DMS53 treated with DMSO at 0.1 percent for 48 hours (cell line): Measurements from ENCODE around the gene GSTO1.
"Not testable (repeated sequence)": the region's sequence is repeated elsewhere in the genome, so short reads cannot be mapped to it uniquely, and the experiment has no call there.

Source experiments
- DNase-seq: peaks from one replicate; lab custom pipeline; 2025; ENCODE audit not compliant: unreplicated experiment; lab: John Stamatoyannopoulos, UW

The GSTO1 gene

DNA sequence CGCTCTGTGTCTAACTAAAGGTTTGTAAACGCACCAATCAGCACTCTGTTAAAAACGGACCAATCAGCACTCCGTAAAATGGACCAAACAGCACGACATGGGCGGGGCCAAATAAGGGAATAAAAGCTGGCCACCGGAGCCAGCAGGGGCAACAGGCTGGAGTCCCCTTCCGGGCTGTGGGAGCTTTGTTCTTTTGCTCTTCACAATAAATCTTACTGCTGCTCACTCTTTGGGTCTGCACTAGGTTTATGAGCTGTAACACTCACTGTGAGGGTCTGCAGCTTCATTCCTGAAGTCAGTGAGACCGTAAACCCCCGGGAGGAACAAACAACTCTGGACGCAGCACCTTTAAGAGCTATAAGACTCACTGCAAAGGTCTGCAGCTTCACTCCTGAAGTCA is 5.8 kb upstream of the GSTO1 start:
- DNase-seq: not testable (repeated sequence)

DNA sequence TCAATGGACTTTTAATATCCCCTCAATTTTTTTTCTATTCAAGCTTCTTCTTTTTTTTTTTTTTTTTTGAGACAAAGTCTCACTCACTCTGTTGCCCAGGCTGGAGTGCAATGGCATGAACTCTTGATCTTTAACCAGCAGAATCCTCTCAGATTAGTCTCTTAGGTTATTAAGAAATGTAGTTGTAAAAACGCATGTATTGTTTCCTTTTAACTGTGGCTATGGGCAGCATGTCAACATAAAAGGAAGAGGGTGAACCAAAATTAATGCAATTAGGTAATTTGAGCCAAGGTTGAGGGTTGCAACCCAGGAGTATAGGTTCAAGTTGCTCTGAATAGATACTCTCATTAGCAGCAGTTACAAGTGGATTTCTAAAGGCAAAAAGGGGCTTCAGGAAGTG is 4.3 kb upstream of the GSTO1 start:
- DNase-seq: no peak

GRCh38 chr10:104251443-104251842 is 3.2 kb upstream of the GSTO1 start:
- no peak for DNase-seq

- DNase-seq: no peak
These were observed 2.3 kb upstream of the GSTO1 start for GRCh38 chr10:104252368-104252767.

DNA sequence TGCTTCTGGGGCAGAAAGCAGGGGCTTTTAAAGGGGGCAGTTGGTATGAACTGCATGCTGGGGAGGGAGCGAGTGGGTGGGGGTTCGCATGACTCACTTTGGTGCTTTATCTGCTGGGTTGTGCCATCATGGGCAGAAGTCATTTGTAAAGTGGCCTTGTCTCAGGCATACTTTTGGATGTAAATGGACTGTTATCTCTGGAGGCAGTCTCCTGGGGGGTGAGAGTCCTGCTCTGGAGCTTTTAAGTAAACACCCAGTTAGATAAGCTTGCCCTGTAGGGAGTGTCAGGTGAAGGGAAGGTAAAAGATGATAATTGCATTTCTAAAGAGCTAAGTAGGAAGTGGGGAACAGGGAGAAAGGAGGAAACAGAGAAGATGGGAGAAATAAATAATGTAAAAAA is 1.6 kb upstream of the GSTO1 start:
- no peak for DNase-seq

DNA sequence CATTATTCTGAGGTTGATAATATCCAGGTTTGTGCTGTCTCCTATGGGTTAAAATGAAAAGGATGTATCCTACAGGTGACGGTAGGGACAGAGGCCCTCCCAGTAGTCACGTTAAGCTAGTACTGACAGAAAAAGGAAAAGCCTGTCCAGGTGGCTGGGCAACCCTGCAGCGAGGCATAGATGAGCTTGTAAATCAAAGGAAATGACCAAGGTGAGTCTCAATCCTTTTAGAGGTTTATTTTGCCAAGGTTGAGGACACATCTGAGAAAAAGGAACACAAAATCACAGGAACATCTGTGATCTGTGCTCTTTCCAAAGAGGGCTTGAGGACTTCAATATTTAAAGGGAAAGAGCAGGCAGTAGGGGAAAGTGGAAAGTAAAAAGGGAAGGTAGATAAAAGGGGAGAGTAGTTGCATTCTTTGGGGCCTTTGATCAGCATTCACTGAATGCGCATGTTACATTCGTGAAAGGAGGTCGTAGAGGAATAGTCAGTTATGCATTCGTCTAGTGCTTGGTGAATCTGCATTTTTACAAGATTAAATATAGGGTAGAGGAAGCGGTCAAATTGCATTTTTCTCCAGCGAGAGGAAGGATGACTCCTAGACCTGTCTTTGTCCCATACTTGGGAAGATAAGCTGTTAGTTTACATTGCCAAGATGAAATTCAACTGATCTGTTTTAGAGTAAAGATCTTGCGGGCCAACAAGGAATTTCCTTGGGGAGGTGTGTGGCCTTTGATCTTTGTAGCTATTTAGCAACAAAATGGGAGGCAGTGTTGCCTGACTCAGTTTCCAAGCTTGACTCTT is 884 bp upstream of the GSTO1 start:
- DNase-seq: no peak

- peak; percentile 58 for DNase-seq
These were observed 754 bp downstream of the GSTO1 start for GRCh38 chr10:104255311-104255981.

- peak; percentile 31 for DNase-seq
These were observed 1.8 kb downstream of the GSTO1 start for GRCh38 chr10:104256335-104256961.

GRCh38 chr10:104257235-104257634 is 2.5 kb downstream of the GSTO1 start:
- no peak for DNase-seq

DNA sequence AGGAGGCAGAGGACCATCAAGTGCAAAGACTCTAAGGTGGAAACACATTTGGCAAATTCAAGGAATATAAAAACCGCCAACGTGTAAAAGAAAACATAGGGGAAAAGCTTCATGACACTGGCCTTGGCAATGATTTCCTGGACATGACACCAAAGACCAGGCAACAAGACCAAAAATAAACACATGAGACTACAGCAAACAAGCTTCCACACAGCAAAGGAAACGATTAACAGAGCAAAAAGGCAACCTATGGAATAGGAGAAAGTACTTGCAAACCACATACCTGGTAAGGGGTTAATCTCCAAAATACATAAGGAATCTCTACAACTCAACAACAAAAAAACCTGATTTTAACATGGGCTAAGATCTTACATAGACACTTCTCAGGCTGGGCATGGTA is 3.5 kb downstream of the GSTO1 start:
- no peak for DNase-seq

- DNase-seq: no peak
These were observed 4.8 kb downstream of the GSTO1 start for GRCh38 chr10:104259456-104259855.

GRCh38 chr10:104259999-104260774 is 5.5 kb downstream of the GSTO1 start:
- no peak for DNase-seq

- no peak for DNase-seq
These were observed 6.1 kb downstream of the GSTO1 start for GRCh38 chr10:104260775-104261115.

GRCh38 chr10:104262055-104262454 is 7.4 kb downstream of the GSTO1 start:
- no peak for DNase-seq

DNA sequence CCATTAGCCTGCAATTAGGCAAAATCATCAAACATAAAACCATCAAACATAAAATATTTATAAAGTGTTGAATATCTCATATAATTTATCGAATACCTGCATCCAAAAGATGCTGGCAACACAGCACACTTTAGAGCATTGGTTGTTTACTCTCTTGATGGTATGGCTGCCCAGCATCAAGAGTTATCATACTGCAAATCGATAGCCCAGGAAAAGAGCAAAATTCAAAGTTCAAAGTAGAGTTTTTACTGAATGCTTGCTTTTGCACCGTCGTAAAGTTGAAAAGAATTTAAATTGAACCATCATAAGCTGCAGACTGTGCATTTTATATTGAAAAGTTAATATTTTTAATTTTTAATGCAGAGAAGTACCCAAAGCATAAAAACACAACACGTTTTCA is 10.1 kb downstream of the GSTO1 start:
- DNase-seq: no peak

DNA sequence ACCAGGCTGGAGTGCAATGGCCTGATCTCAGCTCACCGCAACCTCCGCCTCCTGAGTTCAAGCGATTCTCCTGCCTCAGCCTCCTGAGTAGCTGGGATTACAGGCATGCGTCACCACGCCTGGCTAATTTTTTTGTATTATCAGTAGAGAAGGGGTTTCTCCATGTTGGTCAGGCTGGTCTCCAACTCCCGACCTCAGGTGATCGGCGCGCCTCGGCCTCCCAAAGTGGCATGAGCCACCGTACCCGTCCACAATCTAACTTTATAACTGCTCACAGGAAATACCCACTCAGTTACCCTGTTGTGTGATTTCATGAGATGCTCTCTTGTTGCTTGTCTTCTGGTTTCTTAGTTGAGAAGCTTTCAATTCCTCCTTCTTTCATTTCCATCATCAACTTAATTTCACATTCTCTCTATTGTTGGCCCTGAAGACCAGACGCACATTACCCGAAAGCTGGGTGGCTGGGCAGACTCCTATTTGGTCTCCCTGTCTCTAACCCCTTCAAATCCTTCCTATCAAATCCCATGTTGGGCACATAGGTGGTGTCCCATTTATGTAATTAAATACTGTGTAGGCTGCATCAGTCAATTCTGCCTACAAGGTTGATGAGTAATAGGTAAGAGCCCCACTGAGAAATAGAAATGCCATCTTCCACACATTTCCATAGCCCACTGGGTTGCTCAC is 13.2 kb downstream of the GSTO1 start:
- DNase-seq: no peak

DNA sequence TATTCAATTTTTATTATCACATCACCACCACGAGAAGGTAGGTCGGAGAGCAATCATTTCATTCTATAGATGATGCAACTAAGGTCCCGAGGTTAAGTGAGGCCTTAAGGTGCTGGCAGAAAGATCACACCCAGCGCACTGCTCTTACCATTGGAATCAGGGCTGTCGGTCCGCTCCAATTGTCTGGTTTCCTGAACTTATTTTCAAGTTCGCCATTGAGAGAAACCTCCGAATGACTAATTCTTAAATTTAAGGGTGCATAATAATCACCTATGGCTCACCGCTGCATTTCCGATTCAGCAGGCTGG is 13.7 kb downstream of the GSTO1 start:
- peak; percentile 3 for DNase-seq

GRCh38 chr10:104268713-104269645 is 14.3 kb downstream of the GSTO1 start, which contains the start of gene GSTO2:
Gene GSTO2, plus strand, starts transcription at chr10:104269184. Its CDS starts 5,732 bp downstream, at chr10:104274916.
- peak; percentile 99 for DNase-seq

GRCh38 chr10:104273286-104273685 is 18.6 kb downstream of the GSTO1 start:
- no peak for DNase-seq
